G401 (cell line): ENCODE data around the gene MIP. TPM values are rescaled to one million over a fixed set of nuclear protein-coding genes. Genes with fewer than 3 reads are reported as not detected.
A peak's percentile ranks its signal among the peaks of the same experiment; 100 is the strongest.
"Not testable (repeated sequence)": the region's sequence is repeated elsewhere in the genome, so short reads cannot be mapped to it uniquely, and the experiment has no call there.

Source experiments
- DNase-seq: peaks from one replicate; pipeline ENCODE4 v3.0.0-alpha.2; 2015; ENCODE audit warnings: low spot score
- in situ Hi-C: cut with HindIII; loops from 2 replicates; pipeline ENCODE4 v1.10.0; 2016; ENCODE audit warnings: low sequenced_read_pairs, mixed read lengths
- total RNA-seq: library from RNA; depleted of rRNA; stranded (reverse); fragments of >200 nt; shearing (Covaris generic); gene quantifications from 2 replicates; pipeline ENCODE4 v1.2.3, GENCODE V29; 2014; rRNA removed

The MIP gene
- not detected in 2 replicates for total RNA-seq

- DNase-seq = no peak
- in situ Hi-C loops = no loop called here
Measured at GRCh38 chr12:56454557-56454956, at the start of gene MIP. Gene MIP (minus strand): TSS chr12:56454657. CDS start chr12:56454613, 44 bp downstream.

- in situ Hi-C loops, DNase-seq: not testable (repeated sequence)
Measured at GRCh38 chr12:56499879-56500278, 45.4 kb upstream of the MIP start.

- in situ Hi-C loops, DNase-seq: not testable (repeated sequence)
Measured at GRCh38 chr12:56499452-56499851, 45.0 kb upstream of the MIP start.

GRCh38 chr12:56498126-56498902, 43.9 kb upstream of the MIP start:
- in situ Hi-C loops, DNase-seq: not testable (repeated sequence)

- in situ Hi-C loops = not testable (repeated sequence)
- peak; percentile 76 for DNase-seq
Measured at GRCh38 chr12:56496704-56497103, 42.2 kb upstream of the MIP start.

GRCh38 chr12:56494481-56494880, 40.0 kb upstream of the MIP start:
- in situ Hi-C loops, DNase-seq: not testable (repeated sequence)

- DNase-seq, in situ Hi-C loops: not testable (repeated sequence)
Measured at GRCh38 chr12:56494106-56494415, 39.6 kb upstream of the MIP start.

- DNase-seq, in situ Hi-C loops: not testable (repeated sequence)
Measured at GRCh38 chr12:56493409-56494105, 39.1 kb upstream of the MIP start.

- in situ Hi-C loops = no loop called here
- no peak for DNase-seq
Measured at GRCh38 chr12:56490360-56490759, 35.9 kb upstream of the MIP start.

- in situ Hi-C loops = no loop called here
- DNase-seq = peak; percentile 96
Measured at GRCh38 chr12:56488041-56488955, 33.8 kb upstream of the MIP start, which contains the start of gene GLS2. Gene GLS2 (minus strand): TSS chr12:56488161. CDS start chr12:56488118, 43 bp downstream.

- peak; percentile 71 for DNase-seq
- in situ Hi-C loops = no loop called here
Measured at GRCh38 chr12:56487448-56488040, 33.1 kb upstream of the MIP start.

- in situ Hi-C loops = no loop called here
- no peak for DNase-seq
Measured at GRCh38 chr12:56486694-56487093, 32.2 kb upstream of the MIP start.

- no peak for DNase-seq
- in situ Hi-C loops = no loop called here
Measured at GRCh38 chr12:56484566-56484965, 30.1 kb upstream of the MIP start.

GRCh38 chr12:56479625-56480024, 25.2 kb upstream of the MIP start:
- in situ Hi-C loops = no loop called here
- DNase-seq = no peak

GRCh38 chr12:56477521-56478225, 23.2 kb upstream of the MIP start:
- DNase-seq = no peak
- in situ Hi-C loops = no loop called here

GRCh38 chr12:56476972-56477432, 22.5 kb upstream of the MIP start:
- in situ Hi-C loops = no loop called here
- no peak for DNase-seq

GRCh38 chr12:56476143-56476542, 21.7 kb upstream of the MIP start:
- in situ Hi-C loops = no loop called here
- DNase-seq = no peak

GRCh38 chr12:56474389-56474788, 19.9 kb upstream of the MIP start:
- in situ Hi-C loops = no loop called here
- DNase-seq = no peak
